OCI-LY7 (cell line): ENCODE results near the gene TFCP2L1. TPM values are rescaled to one million over a fixed set of nuclear protein-coding genes. Genes with fewer than 3 reads are reported as not detected.
"Not testable (repeated sequence)": the region's sequence is repeated elsewhere in the genome, so short reads cannot be mapped to it uniquely, and the experiment has no call there.

ENCODE experiments used
- BruUV-seq: library from RNA; stranded (reverse); fragments of 400-500 nt; replicated peaks from 2 replicates; lab custom pipeline; 2021; lab: Mats Ljungman, UMichigan
- CTCF ChIA-PET: fragments of 300-600 bp; sonication (Branson Sonifier 250); formaldehyde crosslinking; loops from one replicate; lab custom pipeline; 2022; ENCODE audit warnings: antibody characterized with exemption; ENCODE audit not compliant: unreplicated experiment; lab: Charles Lee
- POLR2A ChIA-PET: fragments of 300-600 bp; sonication (Branson Sonifier 250); formaldehyde crosslinking; loops from one replicate; lab custom pipeline; 2022; ENCODE audit warnings: antibody characterized with exemption; lab: Charles Lee
- DNase-seq: peaks from one replicate; pipeline ENCODE4 v3.0.0-alpha.2; 2015; ENCODE audit warnings: low spot score
- H2AFZ ChIP-seq: fragments of 200-600 bp; sonication (generic), shearing (Covaris generic); 2 replicates; pipeline ENCODE4 v1.6.1; 2014; ENCODE audit warnings: mild to moderate bottlenecking, antibody characterized with exemption, low read length, moderate library complexity
- H3K27ac ChIP-seq: fragments of 200-600 bp; sonication (generic); 2 replicates; pipeline ENCODE4 v1.5.1; 2014; ENCODE audit warnings: mixed run types, low read depth, mild to moderate bottlenecking, moderate library complexity, low read length, inconsistent platforms; ENCODE audit not compliant: poor library complexity, severe bottlenecking
- H3K36me3 ChIP-seq: fragments of 200-600 bp; sonication (generic); 2 replicates; pipeline ENCODE4 v1.6.1; 2014; ENCODE audit warnings: mild to moderate bottlenecking, antibody characterized with exemption, low read length, moderate library complexity, mixed read lengths; ENCODE audit not compliant: insufficient read depth
- H3K4me1 ChIP-seq: fragments of 200-600 bp; sonication (generic); 2 replicates; pipeline ENCODE4 v1.5.1; 2014; ENCODE audit warnings: mild to moderate bottlenecking, low read length; ENCODE audit not compliant: insufficient read depth, poor library complexity, severe bottlenecking
- H3K4me2 ChIP-seq: fragments of 200-600 bp; sonication (generic); 2 replicates; pipeline ENCODE4 v1.6.1; 2014; ENCODE audit warnings: mild to moderate bottlenecking, low read length
- H3K4me3 ChIP-seq: fragments of 200-600 bp; sonication (generic); 2 replicates; pipeline ENCODE4 v1.5.1; 2014; ENCODE audit warnings: mild to moderate bottlenecking, low read depth, low read length; ENCODE audit not compliant: poor library complexity, severe bottlenecking
- H3K79me2 ChIP-seq: fragments of 200-600 bp; sonication (generic); 2 replicates; pipeline ENCODE4 v1.6.1; 2016; ENCODE audit warnings: low read depth, mild to moderate bottlenecking, low read length, moderate library complexity, mixed read lengths; ENCODE audit not compliant: insufficient read depth
- H3K9me2 ChIP-seq: fragments of 200-600 bp; sonication (generic); 2 replicates; pipeline ENCODE4 v1.6.1; 2016; ENCODE audit warnings: mild to moderate bottlenecking, low read length, mixed read lengths; ENCODE audit not compliant: insufficient read depth
- H3K9me3 ChIP-seq: fragments of 200-600 bp; sonication (generic); 2 replicates; pipeline ENCODE4 v1.6.1; 2014; ENCODE audit warnings: mild to moderate bottlenecking, mixed run types, low read length, mixed read lengths
- H4K20me1 ChIP-seq: fragments of 200-600 bp; sonication (generic); 2 replicates; pipeline ENCODE4 v1.6.1; 2014; ENCODE audit warnings: mild to moderate bottlenecking, antibody characterized with exemption, low read length, moderate library complexity, mixed read lengths; ENCODE audit not compliant: insufficient read depth
- EZH2phosphoT487 ChIP-seq: fragments of 200-600 bp; sonication (generic); IDR thresholded peaks from 2 replicates; pipeline ENCODE4 v1.6.1; 2018; ENCODE audit warnings: low read depth, borderline replicate concordance, mild to moderate bottlenecking, mixed run types, antibody characterized with exemption, low read length, moderate library complexity, mixed read lengths
- intact Hi-C: fragments of 100-400 bp; cut with micrococcal nuclease; formaldehyde crosslinking; loops from one replicate; pipeline ENCODE4 v1.10.0; 2022; ENCODE audit not compliant: unreplicated experiment
- total RNA-seq, 2 experiments: library from RNA; depleted of rRNA in 1 of 2; stranded (reverse); fragments of >200 nt in 1 of 2; shearing (Covaris generic) in 1 of 2; gene quantifications; 2 replicates each; pipeline ENCODE4 v1.2.3, GENCODE V29; 2014 to 2022
- TF ChIP-seq, protein P1 (sequence below): fragments of 200-600 bp; sonication (generic); conservative IDR thresholded peaks from 2 replicates; pipeline ENCODE4 v1.5.1; 2014; ENCODE audit warnings: mild to moderate bottlenecking, antibody characterized with exemption, low read length, moderate library complexity, mixed read lengths

The TFCP2L1 gene
- total RNA-seq, 2 experiments from 2014 or later: 0.06 to 1.4 TPM

DNA sequence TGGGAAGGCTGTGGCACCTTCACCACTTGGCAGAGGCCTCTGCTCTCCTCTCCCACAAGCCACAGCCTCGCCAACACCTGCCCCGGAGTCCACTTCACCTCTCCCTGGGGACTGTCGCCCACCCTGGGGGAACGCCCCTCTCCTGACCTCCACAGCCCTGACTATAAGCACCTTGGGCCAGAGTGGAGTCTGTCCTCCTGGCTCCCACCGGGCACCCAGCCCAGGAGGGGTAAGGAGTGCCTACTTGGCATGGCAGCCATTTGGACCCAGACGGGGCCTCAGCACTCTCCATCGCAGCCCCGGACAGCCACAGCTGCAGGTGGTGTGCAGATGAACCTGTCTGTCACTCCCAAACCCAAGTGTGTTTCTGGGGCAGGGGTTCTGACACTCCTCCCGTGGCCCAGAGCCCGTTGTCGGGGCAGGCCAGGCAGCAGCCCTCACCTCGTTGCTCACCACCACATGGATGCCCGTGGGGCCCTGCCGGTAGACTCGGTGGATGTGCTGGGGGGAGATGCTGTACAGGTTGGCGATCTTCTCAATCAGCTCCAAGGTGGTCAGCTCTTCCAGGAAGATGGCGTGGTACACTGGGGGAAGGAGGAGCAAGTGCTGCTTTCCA, 53.5 kb downstream of the TFCP2L1 start:
- ChIA-PET POLR2A (no interaction called here), CTCF (no interaction called here)
- BruUV-seq: no TSS peak
- TF ChIP-seq EZH2phosphoT487: no peak
- TF ChIP-seq, protein P1, sequence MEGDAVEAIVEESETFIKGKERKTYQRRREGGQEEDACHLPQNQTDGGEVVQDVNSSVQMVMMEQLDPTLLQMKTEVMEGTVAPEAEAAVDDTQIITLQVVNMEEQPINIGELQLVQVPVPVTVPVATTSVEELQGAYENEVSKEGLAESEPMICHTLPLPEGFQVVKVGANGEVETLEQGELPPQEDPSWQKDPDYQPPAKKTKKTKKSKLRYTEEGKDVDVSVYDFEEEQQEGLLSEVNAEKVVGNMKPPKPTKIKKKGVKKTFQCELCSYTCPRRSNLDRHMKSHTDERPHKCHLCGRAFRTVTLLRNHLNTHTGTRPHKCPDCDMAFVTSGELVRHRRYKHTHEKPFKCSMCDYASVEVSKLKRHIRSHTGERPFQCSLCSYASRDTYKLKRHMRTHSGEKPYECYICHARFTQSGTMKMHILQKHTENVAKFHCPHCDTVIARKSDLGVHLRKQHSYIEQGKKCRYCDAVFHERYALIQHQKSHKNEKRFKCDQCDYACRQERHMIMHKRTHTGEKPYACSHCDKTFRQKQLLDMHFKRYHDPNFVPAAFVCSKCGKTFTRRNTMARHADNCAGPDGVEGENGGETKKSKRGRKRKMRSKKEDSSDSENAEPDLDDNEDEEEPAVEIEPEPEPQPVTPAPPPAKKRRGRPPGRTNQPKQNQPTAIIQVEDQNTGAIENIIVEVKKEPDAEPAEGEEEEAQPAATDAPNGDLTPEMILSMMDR: no peak
- H3K4me1 ChIP-seq: no peaks in the 10 kb centered on the region
- H3K27ac ChIP-seq: no peak overlapping the region
- intact Hi-C loops: no loop called here
- no peaks in the 10 kb centered on the region for H3K36me3 ChIP-seq
- no peaks in the 10 kb centered on the region for H3K79me2 ChIP-seq
- no peak for DNase-seq
- no peaks in the 10 kb centered on the region for H3K9me3 ChIP-seq
- no peaks in the 10 kb centered on the region for H3K9me2 ChIP-seq
- no peaks in the 10 kb centered on the region for H4K20me1 ChIP-seq
- H2AFZ ChIP-seq: no peak overlapping the region
- no peak overlapping the region for H3K4me2 ChIP-seq
- H3K4me3 ChIP-seq: no peak overlapping the region

- no peak overlapping the region for H3K4me2 ChIP-seq
- POLR2A ChIA-PET: no interaction called here
- no peaks in the 10 kb centered on the region for H3K79me2 ChIP-seq
- no peaks in the 10 kb centered on the region for H4K20me1 ChIP-seq
- intact Hi-C loops: no loop called here
- H2AFZ ChIP-seq: no peak overlapping the region
- H3K9me3 ChIP-seq: no peaks in the 10 kb centered on the region
- no peak for DNase-seq
- H3K4me1 ChIP-seq: no peaks in the 10 kb centered on the region
- no peak overlapping the region for H3K27ac ChIP-seq
- no peaks in the 10 kb centered on the region for H3K36me3 ChIP-seq
- no TSS peak for BruUV-seq
- no peak overlapping the region for H3K4me3 ChIP-seq
- CTCF ChIA-PET: interaction anchor here (0.6 kb wide), 1 partner anchor 85 kb away, joined by 3 read pairs; no protein-coding TSS in a partner anchor
- TF ChIP-seq EZH2phosphoT487: no peak
- TF ChIP-seq, protein P1: no peak
- H3K9me2 ChIP-seq: no peaks in the 10 kb centered on the region
Measured at GRCh38 chr2:121228521-121228920, 56.5 kb downstream of the TFCP2L1 start.

DNA sequence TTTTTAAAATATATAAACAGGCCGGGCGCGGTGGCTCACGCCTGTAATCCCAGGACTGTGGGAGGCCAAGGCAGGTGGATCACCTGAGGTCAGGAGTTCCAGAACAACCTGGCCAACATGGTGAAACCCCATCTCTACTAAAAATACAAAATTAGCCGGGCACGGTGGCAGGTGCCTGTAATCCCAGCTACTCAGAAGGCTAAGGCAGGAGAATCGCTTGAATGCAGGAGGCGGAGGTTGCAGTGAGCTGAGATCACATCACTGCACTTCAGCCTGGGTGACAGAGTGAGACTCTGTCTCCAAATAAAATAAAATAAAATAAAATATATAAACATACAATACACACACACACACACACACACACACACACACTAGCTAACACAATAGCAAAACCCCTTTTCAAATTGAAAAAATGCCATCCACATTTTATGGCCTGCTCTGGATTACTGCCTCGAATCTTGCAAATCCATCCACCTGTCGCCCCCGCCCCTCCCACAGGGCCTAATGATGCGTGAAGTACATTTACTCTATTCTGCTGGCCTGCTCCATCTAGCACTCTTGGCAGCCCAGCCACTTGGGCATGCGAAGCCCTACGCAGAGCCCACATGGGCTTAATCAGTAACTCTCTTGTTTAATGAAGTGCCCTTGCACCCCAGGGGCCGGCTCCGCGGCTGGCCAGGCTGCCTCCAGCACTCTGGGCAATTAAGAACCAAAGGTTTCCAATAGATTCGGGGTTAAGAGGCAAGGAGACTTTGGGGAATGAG, 57.4 kb downstream of the TFCP2L1 start:
- CTCF ChIA-PET, H4K20me1 ChIP-seq, H3K27ac ChIP-seq, H3K4me1 ChIP-seq, H3K36me3 ChIP-seq, H3K79me2 ChIP-seq, H3K4me2 ChIP-seq, POLR2A ChIA-PET, H2AFZ ChIP-seq, intact Hi-C loops, H3K9me3 ChIP-seq, BruUV-seq, DNase-seq, H3K9me2 ChIP-seq, H3K4me3 ChIP-seq: not testable (repeated sequence)

DNA sequence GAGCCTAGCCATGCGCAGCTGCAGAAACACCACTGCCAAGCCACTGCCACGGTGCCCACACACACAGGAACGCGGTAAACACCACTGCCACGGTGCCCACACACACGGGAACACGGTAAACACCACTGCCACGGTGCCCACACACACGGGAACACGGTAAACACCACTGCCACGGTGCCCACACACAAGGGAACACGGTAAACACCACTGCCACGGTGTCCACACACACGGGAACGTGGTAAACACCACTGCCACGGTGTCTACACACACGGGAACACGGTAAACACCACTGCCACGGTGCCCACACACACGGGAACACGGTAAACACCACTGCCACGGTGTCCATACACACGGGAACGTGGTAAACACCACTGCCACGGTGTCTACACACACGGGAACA, 59.3 kb downstream of the TFCP2L1 start:
- POLR2A ChIA-PET, H3K4me3 ChIP-seq, H3K9me3 ChIP-seq, H3K4me1 ChIP-seq, H3K79me2 ChIP-seq, H3K9me2 ChIP-seq, H3K4me2 ChIP-seq, DNase-seq, BruUV-seq, H3K36me3 ChIP-seq, H4K20me1 ChIP-seq, H3K27ac ChIP-seq, H2AFZ ChIP-seq, CTCF ChIA-PET, intact Hi-C loops: not testable (repeated sequence)
